ENCODE data around the gene CHAMP1. TPM values are rescaled to one million over a fixed set of nuclear protein-coding genes. Genes with fewer than 3 reads are reported as not detected.
"Not testable (repeated sequence)": the region's sequence is repeated elsewhere in the genome, so short reads cannot be mapped to it uniquely, and the experiment has no call there.

Gene CHAMP1
- total RNA-seq, 1 experiment from 2014 or later = 15.3 TPM

GRCh38 chr13:114341003-114341777 lies 26.9 kb downstream of the CHAMP1 start:
- Histone ChIP-seq H3K27ac (ENCODE audit: low read length) (no peak overlapping the region), H3K4me3 (ENCODE audit: low read depth in 2 of 2, low read length in 2 of 2) (no peak overlapping the region), H3K36me3 (ENCODE audit: control insufficient read depth, insufficient read depth, low read length) (no peaks in the 10 kb centered on the region), H3K4me1 (ENCODE audit: control insufficient read depth, insufficient read depth, low read length) (no peaks in the 10 kb centered on the region), H3K27me3 (ENCODE audit: control insufficient read depth, insufficient read depth, low read length) (no peaks in the 10 kb centered on the region), H3K9me3 (ENCODE audit: control insufficient read depth, insufficient read depth, low read depth, low read length) (no peaks in the 10 kb centered on the region)
- CTCF ChIA-PET = no interaction called here
- intact Hi-C loops (cut with micrococcal nuclease; ENCODE audit: unreplicated experiment) = no loop called here
- in situ Hi-C loops (cut with HindIII; ENCODE audit: low pct_unique_long_range_greater_than_20kb, low sequenced_read_pairs) = no loop called here
- POLR2A ChIA-PET = interaction anchor here (0.6 kb wide), 1 partner anchor 31 kb away, joined by 3 read pairs; no protein-coding TSS in a partner anchor
- DNase-seq (ENCODE audit: low read depth, low spot score) (no peak), ATAC-seq (no peak; the same call in 1 of the 2 replicates)
- no peak for TF ChIP-seq REST (IDR thresholded peaks at IDR 0.05; ENCODE audit: insufficient read depth in 1 of 2, low read depth in 2 of 2, low read length in 1 of 2)
- TF ChIP-seq TCF7L2 (IDR thresholded peaks at IDR 0.05; ENCODE audit: low read depth, low read length) = no peak
- no TSS peak for BruUV-seq (replicated peaks)

DNA sequence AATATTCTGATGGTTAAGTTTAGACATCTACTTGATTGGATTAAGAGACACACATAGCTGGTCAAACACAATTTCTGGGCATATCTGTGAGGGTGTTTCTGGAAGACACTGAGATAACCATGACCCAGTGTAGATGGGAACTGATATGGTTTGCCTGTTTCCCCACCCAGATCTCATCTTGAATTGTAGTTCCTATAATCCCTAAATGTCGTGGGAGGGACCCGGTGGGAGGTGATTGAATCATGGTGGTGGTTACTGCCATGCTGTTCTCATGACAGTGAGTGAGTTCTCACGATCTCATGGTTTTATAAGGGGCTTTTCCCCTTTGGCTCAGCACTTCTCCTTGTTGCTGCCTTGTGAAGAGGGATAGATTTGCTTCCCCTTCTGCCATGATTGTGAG lies 33.0 kb downstream of the CHAMP1 start:
- POLR2A ChIA-PET; in situ Hi-C loops (cut with HindIII; ENCODE audit: low pct_unique_long_range_greater_than_20kb, low sequenced_read_pairs): not testable (repeated sequence)

GRCh38 chr13:114352763-114353162 lies 38.5 kb downstream of the CHAMP1 start:
- BruUV-seq (replicated peaks); H3K27me3 ChIP-seq (ENCODE audit: control insufficient read depth, insufficient read depth, low read length); CTCF ChIA-PET; H3K27ac ChIP-seq (ENCODE audit: low read length); H3K4me3 ChIP-seq (ENCODE audit: low read depth in 2 of 2, low read length in 2 of 2); POLR2A ChIA-PET; DNase-seq (ENCODE audit: low read depth, low spot score); H3K36me3 ChIP-seq (ENCODE audit: control insufficient read depth, insufficient read depth, low read length); ATAC-seq; intact Hi-C loops (cut with micrococcal nuclease; ENCODE audit: unreplicated experiment); H3K9me3 ChIP-seq (ENCODE audit: control insufficient read depth, insufficient read depth, low read depth, low read length); H3K4me1 ChIP-seq (ENCODE audit: control insufficient read depth, insufficient read depth, low read length); in situ Hi-C loops (cut with HindIII; ENCODE audit: low pct_unique_long_range_greater_than_20kb, low sequenced_read_pairs): not testable (repeated sequence)
- peak; percentile 42 for TF ChIP-seq CTCF (IDR thresholded peaks at IDR 0.05)

More for the DNA sequence above, 33.0 kb downstream of the CHAMP1 start:
- H3K27me3 ChIP-seq (ENCODE audit: control insufficient read depth, insufficient read depth, low read length); ATAC-seq; intact Hi-C loops (cut with micrococcal nuclease; ENCODE audit: unreplicated experiment); DNase-seq (ENCODE audit: low read depth, low spot score); H3K27ac ChIP-seq (ENCODE audit: low read length); CTCF ChIA-PET; BruUV-seq (replicated peaks); H3K4me1 ChIP-seq (ENCODE audit: control insufficient read depth, insufficient read depth, low read length); H3K36me3 ChIP-seq (ENCODE audit: control insufficient read depth, insufficient read depth, low read length); H3K4me3 ChIP-seq (ENCODE audit: low read depth in 2 of 2, low read length in 2 of 2); H3K9me3 ChIP-seq (ENCODE audit: control insufficient read depth, insufficient read depth, low read depth, low read length): not testable (repeated sequence)

- H3K27ac ChIP-seq (ENCODE audit: low read length); in situ Hi-C loops (cut with HindIII; ENCODE audit: low pct_unique_long_range_greater_than_20kb, low sequenced_read_pairs); H3K4me3 ChIP-seq (ENCODE audit: low read depth in 2 of 2, low read length in 2 of 2); H3K4me1 ChIP-seq (ENCODE audit: control insufficient read depth, insufficient read depth, low read length); CTCF ChIA-PET; H3K9me3 ChIP-seq (ENCODE audit: control insufficient read depth, insufficient read depth, low read depth, low read length); POLR2A ChIA-PET; DNase-seq (ENCODE audit: low read depth, low spot score); BruUV-seq (replicated peaks); intact Hi-C loops (cut with micrococcal nuclease; ENCODE audit: unreplicated experiment); H3K27me3 ChIP-seq (ENCODE audit: control insufficient read depth, insufficient read depth, low read length); ATAC-seq; H3K36me3 ChIP-seq (ENCODE audit: control insufficient read depth, insufficient read depth, low read length): not testable (repeated sequence)
Measured at GRCh38 chr13:114353382-114353781, 39.1 kb downstream of the CHAMP1 start.

Measured in Panc1 (cell line).